Measurements from ENCODE around the gene EFCAB6.

DNA sequence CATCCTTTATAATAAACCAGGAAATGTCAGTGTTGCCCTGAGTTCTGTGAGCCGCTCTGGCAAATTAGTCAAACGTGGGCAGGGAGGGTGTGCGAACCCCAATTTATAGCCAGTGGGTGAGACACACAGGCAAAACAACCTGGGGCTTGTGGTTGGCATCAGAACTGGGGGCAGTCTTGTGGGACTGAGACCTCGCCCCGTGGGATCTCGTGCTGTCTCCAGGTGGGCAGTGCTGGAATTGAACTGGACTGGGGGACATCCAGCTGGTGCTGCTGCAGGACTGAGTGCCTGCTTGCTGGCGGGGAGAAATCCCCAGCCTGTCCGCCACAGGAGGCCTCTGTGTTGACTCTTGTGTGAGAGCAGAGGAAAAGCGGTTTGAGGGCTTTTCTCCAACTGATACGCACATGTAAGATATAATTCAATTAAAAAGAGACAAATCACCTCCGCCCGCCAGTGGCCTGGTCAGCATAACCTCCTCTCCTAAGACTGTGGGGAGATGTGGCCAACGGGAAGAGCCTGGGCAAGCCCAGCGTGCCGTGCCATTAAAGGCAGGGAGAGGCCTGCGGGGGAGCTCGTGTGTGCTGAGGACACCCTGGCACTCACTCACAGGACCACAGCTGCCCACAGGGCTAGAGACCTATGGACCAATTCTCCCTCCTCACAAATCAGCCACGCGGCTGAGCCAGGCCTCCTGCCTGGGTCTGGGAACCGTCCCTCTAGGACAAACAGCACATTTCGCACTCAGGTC, 31.9 kb upstream of the EFCAB6 start:
- no peak for TF ChIP-seq POLR2A (IDR thresholded peaks at IDR 0.05; ENCODE audit: low read length)
- TF ChIP-seq GATA1 (IDR thresholded peaks at IDR 0.05; ENCODE audit: low read depth, low read length), result no peak

All from erythroblast (primary cell).